ENCODE measurements around the gene CDK9.

The CDK9 gene

DNA sequence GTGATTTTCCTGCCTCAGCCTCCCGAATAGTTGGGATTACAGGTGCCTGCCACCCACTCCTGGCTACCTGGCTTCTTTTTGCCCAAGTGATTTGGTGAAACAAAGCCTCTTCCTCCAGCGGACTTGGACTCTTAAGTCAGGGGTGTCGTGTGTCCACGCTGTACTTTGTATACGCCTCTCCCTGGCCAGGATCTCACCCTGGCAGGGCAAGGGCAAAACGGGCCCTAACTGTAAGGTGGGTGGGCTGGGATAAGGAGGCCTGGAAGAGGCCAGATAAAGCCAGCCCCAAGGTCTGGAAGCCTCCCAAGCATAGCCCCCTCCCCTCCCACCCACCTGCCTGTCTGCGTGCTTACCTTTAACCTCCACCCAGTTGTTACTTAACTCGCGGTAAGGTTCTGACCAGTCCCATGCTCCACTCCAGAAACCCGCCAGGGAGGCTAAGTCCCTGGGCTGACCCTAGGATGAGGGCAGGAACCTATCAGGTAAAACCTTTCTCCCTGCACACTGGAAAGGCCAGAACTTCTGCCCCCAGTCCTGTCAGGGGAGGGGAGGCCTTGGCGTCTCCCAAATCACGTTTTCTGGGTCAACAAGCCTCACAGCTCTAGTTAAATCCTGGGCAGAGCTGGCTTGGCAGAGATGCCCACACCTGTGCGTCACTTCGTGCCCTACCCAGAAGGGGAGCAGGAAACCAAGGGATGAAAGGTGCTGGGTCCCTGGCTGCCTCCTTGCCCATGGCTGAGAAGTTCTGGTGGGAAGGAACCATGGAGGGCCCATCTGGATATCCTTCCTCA, 8.4 kb downstream of the CDK9 start:
- no peak for DNase-seq (ENCODE audit: low read depth, low spot score)
- H3K4me3 ChIP-seq (ENCODE audit: low read length): no peak overlapping the region

DNA sequence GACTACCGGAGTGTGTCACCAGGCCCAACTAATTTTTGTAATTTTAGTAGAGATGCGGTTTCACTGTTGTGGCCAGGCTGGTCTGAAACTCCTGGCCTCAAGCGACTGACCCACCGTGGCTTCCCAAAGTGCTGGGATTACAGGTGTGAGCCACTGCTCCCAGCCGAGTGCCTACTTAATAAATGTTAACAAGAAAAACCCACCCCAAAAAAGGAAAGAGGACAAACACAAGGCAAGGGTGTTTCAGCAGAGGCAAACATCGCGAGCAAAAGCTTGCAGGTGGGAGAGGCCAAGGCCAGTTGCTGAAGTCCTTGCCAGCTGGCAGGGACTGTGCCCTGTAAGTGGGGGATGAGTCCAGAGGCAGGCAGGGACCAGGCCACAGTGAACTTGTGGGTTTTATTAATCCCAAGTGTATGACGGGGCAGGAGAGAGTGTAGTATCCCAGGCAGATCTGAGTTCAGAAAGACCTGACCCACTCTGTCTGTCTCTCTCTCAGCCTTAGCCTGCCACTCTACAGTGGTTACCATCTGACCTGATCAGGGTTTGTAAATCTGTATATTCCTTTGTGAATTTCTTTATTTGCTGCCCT, 10.5 kb downstream of the CDK9 start:
- DNase-seq (ENCODE audit: low read depth, low spot score): no peak
- peak overlapping the region; percentile 36 for H3K4me3 ChIP-seq (ENCODE audit: low read length)

DNA sequence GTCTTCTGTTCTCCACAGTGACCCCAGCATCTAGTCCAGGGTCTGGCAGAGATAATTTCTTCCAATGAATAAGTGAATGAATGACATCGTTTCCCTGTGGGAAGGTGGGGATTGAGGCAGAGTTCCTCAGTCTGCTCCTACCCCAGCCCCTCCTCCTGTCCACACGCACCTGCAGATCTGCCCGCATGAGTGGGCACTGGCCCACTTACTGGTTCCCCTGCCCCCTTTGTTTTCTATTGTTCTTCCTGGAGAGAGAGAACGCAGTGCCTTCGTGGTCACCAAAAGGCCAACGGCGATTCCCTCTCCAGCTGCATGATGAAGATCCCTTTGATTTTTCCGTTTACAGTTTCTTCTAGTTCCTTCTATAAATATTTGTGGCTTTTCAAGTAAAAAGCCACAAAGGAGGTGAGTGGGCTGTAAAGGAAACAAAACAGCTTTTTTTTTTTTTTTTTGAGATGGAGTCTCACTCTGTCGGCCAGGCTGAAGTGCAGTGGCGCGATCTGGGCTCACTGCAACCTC, 11.1 kb downstream of the CDK9 start:
- peak overlapping the region; percentile 36 for H3K4me3 ChIP-seq (ENCODE audit: low read length)
- peak; percentile 81 for DNase-seq (ENCODE audit: low read depth, low spot score)

DNA sequence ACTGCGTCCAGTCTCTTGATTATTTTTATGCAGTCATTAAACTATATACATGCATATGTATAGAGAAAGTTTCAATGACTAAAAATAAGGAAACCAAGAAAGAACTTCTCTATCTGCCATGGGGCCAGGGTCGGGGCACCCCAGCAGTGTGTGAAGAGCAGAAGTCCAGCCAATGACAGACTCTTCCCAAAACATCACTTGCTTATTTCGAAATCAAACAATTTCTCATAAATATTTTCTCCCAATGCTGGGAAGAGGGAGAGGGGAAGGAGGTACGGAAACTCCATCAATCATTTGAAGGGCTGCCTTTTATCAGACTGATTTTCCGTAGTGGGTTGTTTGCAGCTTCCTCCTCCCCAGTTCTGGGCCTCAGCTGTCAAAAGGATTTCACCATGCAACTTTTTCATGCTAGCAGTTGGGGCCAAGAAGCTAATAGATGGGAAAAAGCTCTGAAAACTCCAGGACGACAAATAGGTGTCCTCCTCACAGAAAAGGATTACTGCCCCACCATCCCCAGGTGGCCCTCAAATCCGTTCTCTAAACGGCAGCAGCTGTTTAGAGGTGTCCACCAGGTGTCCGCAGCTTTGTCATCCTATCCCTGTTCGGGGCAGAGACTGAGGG, 16.2 kb downstream of the CDK9 start:
- H3K4me3 ChIP-seq (ENCODE audit: low read length): peak overlapping the region; percentile 56
- DNase-seq (ENCODE audit: low read depth, low spot score): no peak

DNA sequence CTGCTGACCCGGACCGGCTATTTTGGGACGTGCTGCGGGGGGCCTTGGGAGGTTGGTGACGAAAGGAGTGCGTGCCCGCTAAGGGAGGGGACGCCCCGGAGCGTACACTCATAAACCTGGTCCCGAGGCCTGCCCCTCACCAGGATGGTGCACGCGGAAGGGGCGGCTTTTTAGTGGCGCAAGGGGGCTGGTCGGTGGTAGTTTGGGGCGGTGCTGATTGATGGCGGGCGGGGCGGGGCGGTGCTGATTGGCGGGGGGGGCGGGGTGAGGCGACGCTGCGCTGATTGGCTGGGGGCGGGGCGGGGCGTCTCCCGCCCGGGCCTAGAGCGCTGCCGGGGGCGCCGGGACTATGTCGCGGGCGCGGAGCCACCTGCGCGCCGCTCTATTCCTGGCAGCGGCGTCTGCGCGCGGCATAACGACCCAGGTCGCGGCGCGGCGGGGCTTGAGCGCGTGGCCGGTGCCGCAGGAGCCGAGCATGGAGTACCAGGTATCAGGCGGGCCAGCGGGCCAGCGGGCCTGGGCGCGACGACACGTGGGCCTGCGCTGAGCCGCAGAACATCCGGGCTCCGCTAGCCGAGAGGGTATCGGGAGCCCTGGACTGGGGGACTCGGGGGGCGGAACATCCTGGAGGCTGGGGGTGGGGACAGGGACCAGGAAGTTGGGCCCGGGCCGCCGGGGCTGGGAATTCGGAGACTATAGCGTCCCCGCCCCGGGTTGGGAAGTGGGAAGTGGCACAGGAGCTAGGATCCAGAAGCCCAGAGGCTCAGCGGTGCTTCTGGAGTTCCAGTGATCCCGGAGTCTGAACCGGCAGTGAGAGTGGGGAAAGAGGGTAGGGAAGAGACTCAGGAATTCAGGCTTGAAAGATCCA, 17.0 kb downstream of the CDK9 start, which contains the start of gene FPGS:
TSS of gene FPGS (plus strand) at position 307 of the 868 bp plus-strand sequence. CDS start at position 350, 43 bp downstream.
- peak; percentile 78 for DNase-seq (ENCODE audit: low read depth, low spot score)

DNA sequence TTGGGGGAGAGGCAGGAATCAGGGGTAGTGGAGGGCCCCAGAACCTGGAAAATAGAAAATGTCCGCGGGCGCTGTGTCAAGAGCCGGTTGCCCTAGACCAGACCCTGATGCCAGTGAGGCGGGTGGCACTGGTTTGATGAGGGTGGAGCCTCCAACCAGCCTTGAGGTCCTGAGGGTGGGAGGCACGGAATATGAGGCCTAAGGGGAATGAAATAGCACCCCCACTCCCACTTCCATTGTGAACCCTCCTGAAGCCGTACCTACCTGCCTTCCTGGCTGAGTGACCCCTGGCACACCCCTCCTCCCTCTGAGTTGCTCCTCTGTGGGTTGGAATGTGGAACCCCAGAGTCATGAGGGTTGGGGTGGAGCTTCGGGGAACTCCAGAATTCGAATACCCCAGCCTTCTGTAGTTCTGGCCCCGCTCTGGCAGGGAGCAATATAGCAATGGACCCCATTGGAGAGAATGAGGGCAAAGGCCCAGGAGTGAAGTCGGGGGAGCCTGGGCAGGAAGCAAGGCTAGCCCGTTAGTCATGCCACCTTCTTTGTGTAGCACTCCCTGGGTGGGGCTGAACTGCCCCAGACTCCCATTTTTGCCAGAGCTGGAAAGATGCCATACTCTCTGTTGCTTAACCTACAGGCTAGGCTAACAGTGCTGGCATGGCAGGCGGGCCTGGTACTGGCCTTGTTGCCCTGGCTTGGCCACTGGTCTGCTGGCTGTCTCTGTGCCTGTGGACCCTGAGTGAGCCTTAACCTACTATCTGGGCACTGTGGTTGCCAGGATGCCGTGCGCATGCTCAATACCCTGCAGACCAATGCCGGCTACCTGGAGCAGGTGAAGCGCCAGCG, 17.9 kb downstream of the CDK9 start:
- DNase-seq (ENCODE audit: low read depth, low spot score): no peak
- H3K4me3 ChIP-seq (ENCODE audit: low read length): peak overlapping the region; percentile 82

More for the DNA sequence above, 17.0 kb downstream of the CDK9 start, which contains the start of gene FPGS:
- H3K4me3 ChIP-seq (ENCODE audit: low read length): peak within 1 kb of the TSS; percentile 82

GRCh38 chr9:127805620-127806019, 19.8 kb downstream of the CDK9 start:
- H3K4me3 ChIP-seq (ENCODE audit: low read length): no peak overlapping the region
- DNase-seq (ENCODE audit: low read depth, low spot score): peak; percentile 50

DNA sequence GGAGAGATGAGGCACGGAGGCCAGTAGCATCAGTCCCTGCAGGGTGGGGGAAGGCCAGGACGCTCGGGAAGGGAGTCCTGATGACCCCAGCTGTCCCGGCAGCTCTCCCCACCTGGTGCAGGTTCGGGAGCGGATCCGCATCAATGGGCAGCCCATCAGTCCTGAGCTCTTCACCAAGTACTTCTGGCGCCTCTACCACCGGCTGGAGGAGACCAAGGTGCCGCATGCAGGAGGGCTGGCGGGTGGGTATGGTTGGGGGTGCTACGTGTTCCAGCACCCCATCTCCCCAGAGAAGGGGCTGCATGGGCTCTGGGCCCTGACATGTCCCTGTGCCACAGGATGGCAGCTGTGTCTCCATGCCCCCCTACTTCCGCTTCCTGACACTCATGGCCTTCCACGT, 21.0 kb downstream of the CDK9 start:
- H3K4me3 ChIP-seq (ENCODE audit: low read length): no peak overlapping the region
- no peak for DNase-seq (ENCODE audit: low read depth, low spot score)

DNA sequence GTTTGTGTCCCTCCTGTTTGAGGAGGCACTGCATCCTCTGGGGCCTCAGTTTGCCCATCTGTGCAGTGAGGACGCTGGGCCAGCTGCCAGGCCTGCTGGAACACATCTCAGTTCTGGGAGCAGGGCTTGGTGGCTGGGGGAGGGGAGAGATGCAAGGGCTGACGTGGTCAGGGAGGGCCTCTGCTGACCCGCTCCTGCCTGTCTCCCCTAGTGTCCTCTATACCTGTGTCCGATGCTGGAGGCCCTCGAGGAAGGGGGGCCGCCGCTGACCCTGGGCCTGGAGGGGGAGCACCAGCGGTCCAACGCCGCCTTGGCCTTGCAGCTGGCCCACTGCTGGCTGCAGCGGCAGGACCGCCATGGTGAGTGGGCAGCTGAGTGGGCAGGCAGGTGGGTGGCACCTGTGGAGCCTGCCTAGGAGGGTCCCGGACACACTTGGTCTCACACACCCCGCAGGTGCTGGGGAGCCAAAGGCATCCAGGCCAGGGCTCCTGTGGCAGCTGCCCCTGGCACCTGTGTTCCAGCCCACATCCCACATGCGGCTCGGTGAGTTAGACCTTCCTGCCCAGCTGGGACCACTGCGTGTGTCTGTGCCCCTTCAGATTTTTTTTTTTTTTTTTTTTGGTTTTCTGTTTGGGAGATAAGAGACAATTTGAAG, 22.6 kb downstream of the CDK9 start:
- no peak for DNase-seq (ENCODE audit: low read depth, low spot score)
- no peak overlapping the region for H3K4me3 ChIP-seq (ENCODE audit: low read length)

- no peak for DNase-seq (ENCODE audit: low read depth, low spot score)
- no peak overlapping the region for H3K4me3 ChIP-seq (ENCODE audit: low read length)
Observed at GRCh38 chr9:127809002-127809539, 23.2 kb downstream of the CDK9 start.

- H3K4me3 ChIP-seq (ENCODE audit: low read length): no peak overlapping the region
- DNase-seq (ENCODE audit: low read depth, low spot score): no peak
Observed at GRCh38 chr9:127809540-127810377, 23.9 kb downstream of the CDK9 start.

DNA sequence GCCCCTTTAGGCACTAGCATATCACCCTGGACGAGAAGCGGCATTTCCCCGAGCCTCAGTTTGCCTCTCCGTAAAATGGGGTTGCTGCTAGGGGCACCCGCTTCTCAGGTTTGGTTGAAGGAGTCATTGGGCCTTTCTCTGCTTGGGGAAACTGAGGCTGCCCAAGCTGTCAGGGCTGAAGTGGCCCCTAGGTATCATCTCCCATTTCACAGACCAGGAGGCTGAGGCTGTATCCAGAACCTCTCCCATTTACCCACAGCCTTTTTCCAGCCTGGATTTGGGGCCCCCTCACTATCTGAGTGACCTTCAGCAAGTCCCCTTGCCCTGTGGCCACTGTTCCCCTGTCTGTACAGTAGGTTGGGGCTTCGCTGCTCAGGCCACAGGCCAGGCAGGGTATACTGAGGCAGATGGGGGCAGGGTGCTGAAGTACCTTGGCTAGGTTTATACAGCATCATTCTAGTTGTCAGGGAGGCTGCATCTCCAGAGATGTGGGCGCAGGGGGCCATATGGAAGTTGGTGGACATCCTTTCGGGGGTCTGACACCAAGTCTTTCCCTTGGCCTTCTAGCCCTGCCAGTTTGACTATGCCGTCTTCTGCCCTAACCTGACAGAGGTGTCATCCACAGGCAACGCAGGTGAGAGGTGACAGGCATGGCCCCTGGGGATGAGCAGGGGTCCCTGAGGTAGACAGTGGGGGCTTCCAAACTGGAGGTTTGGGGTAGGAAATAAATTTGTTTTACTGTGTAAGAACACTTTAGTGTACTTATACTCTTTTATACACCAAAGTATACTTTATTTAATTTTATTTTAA, 24.7 kb downstream of the CDK9 start:
- H3K4me3 ChIP-seq (ENCODE audit: low read length): no peak overlapping the region
- no peak for DNase-seq (ENCODE audit: low read depth, low spot score)

- no peak for DNase-seq (ENCODE audit: low read depth, low spot score)
- no peak overlapping the region for H3K4me3 ChIP-seq (ENCODE audit: low read length)
Observed at GRCh38 chr9:127812011-127812410, 26.2 kb downstream of the CDK9 start.

DNA sequence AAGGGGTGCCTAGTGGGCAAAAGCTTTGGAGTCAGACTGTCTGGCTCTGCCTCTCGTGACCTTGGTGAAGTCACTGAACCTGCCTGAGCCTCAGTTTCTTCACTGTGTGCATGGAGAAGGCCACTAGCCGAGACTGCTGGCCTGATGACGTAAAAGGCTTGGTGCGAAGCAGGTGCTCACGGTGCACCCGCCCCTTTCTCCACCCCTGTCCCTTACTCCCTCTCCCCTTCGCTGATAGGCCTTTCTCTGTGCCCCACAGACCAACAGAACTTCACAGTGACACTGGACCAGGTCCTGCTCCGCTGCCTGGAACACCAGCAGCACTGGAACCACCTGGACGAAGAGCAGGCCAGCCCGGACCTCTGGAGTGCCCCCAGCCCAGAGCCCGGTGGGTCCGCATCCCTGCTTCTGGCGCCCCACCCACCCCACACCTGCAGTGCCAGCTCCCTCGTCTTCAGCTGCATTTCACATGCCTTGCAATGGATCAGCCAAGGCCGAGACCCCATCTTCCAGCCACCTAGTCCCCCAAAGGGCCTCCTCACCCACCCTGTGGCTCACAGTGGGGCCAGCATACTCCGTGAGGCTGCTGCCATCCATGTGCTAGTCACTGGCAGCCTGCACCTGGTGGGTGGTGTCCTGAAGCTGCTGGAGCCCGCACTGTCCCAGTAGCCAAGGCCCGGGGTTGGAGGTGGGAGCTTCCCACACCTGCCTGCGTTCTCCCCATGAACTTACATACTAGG, 27.3 kb downstream of the CDK9 start:
- no peak for DNase-seq (ENCODE audit: low read depth, low spot score)
- H3K4me3 ChIP-seq (ENCODE audit: low read length): no peak overlapping the region

DNA sequence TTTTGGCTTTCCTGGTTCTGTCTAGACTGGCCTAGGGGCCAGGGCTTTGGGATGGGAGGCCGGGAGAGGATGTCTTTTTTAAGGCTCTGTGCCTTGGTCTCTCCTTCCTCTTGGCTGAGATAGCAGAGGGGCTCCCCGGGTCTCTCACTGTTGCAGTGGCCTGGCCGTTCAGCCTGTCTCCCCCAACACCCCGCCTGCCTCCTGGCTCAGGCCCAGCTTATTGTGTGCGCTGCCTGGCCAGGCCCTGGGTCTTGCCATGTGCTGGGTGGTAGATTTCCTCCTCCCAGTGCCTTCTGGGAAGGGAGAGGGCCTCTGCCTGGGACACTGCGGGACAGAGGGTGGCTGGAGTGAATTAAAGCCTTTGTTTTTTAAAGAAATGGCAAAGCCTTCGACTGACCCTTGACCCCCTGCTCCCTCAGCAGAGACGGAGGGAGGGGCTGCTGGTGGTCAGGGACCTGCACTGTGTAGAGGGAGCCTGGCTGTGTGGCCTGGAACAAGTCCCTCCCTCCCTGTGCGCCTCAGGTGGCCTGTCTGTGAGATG, 27.9 kb downstream of the CDK9 start:
- no peak overlapping the region for H3K4me3 ChIP-seq (ENCODE audit: low read length)

More for the DNA sequence above, 27.9 kb downstream of the CDK9 start:
- DNase-seq (ENCODE audit: low read depth, low spot score): no peak
